Skin of body (tissue), 2 donors: ENCODE measurements around the gene TMA7B. TPM values are rescaled to one million over a fixed set of nuclear protein-coding genes. Genes with fewer than 3 reads are reported as not detected.
A peak's percentile ranks its signal among the peaks of the same experiment; 100 is the strongest.

Experiments used
- DNase-seq: peaks from one replicate; lab custom pipeline; 2025; lab: John Stamatoyannopoulos, UW
- total RNA-seq: library from RNA; depleted of rRNA; stranded (reverse); fragments of >200 nt; gene quantifications from one replicate; pipeline ENCODE4 v1.2.3, GENCODE V29; 2014

Gene TMA7B
- total RNA-seq, 1 donor from 2014 or later = 0.30 TPM

GRCh38 chr22:39952347-39952746, 7.8 kb upstream of the TMA7B start:
- no peak for DNase-seq

- no peak for DNase-seq
These were observed 7.1 kb upstream of the TMA7B start for GRCh38 chr22:39953101-39953500.

GRCh38 chr22:39954584-39955055, 5.6 kb upstream of the TMA7B start:
- DNase-seq = peak; percentile 35

- no peak for DNase-seq
These were observed 4.5 kb upstream of the TMA7B start for GRCh38 chr22:39955675-39956074.

GRCh38 chr22:39956932-39957664, 3.1 kb upstream of the TMA7B start:
- no peak for DNase-seq

- no peak for DNase-seq
These were observed 2.0 kb upstream of the TMA7B start for GRCh38 chr22:39958009-39958711.

- no peak for DNase-seq
These were observed 1.1 kb upstream of the TMA7B start for GRCh38 chr22:39958949-39959639.

- DNase-seq = no peak
These were observed 872 bp downstream of the TMA7B start for GRCh38 chr22:39960791-39961746.

- no peak for DNase-seq
These were observed 1.9 kb downstream of the TMA7B start for GRCh38 chr22:39962071-39962470.

GRCh38 chr22:39965748-39966147, 5.6 kb downstream of the TMA7B start:
- no peak for DNase-seq

- no peak for DNase-seq
These were observed 6.3 kb downstream of the TMA7B start for GRCh38 chr22:39966470-39966869.

- DNase-seq = no peak
These were observed 7.1 kb downstream of the TMA7B start for GRCh38 chr22:39967103-39967829.

GRCh38 chr22:39967996-39968972, 8.1 kb downstream of the TMA7B start:
- DNase-seq = no peak

- DNase-seq = no peak
These were observed 10.5 kb downstream of the TMA7B start for GRCh38 chr22:39970742-39971141.

- DNase-seq = no peak
These were observed 12.4 kb downstream of the TMA7B start for GRCh38 chr22:39972641-39973040.

- DNase-seq = no peak
These were observed 13.5 kb downstream of the TMA7B start for GRCh38 chr22:39973656-39974055.

- DNase-seq = no peak
These were observed 13.9 kb downstream of the TMA7B start for GRCh38 chr22:39974065-39974464.

- DNase-seq = no peak
These were observed 18.9 kb downstream of the TMA7B start for GRCh38 chr22:39979048-39979447.

GRCh38 chr22:39979458-39979857, 19.3 kb downstream of the TMA7B start:
- no peak for DNase-seq
